Trophoblast cell (in vitro differentiated cells and primary cell): ENCODE results near the gene EDAR.

Experiments used
- DNase-seq, 2 donors: peaks; one replicate each; pipeline ENCODE4 v3.0.0-alpha.2; 2016
- H2AFZ ChIP-seq: 2 replicates; pipeline ENCODE4 v1.6.1; 2013; ENCODE audit warnings: low read length, moderate library complexity, mild to moderate bottlenecking; ENCODE audit not compliant: insufficient read depth, poor library complexity
- H2AK5ac ChIP-seq: 2 replicates; pipeline ENCODE4 v1.6.1; 2013; ENCODE audit warnings: mild to moderate bottlenecking, low read length
- H2BK120ac ChIP-seq: 2 replicates; pipeline ENCODE4 v1.6.1; 2013; ENCODE audit warnings: low read length, mild to moderate bottlenecking, moderate library complexity; ENCODE audit not compliant: insufficient read depth, poor library complexity
- H2BK12ac ChIP-seq: 2 replicates; pipeline ENCODE4 v1.6.1; 2013; ENCODE audit warnings: mild to moderate bottlenecking, low read length, moderate library complexity
- H2BK5ac ChIP-seq: 2 replicates; pipeline ENCODE4 v1.6.1; 2013; ENCODE audit warnings: low read length, low read depth, moderate library complexity, mild to moderate bottlenecking; ENCODE audit not compliant: poor library complexity
- H3K14ac ChIP-seq: 2 replicates; pipeline ENCODE4 v1.6.1; 2013; ENCODE audit warnings: mild to moderate bottlenecking, low read length
- H3K18ac ChIP-seq: 2 replicates; pipeline ENCODE4 v1.6.1; 2013; ENCODE audit warnings: mild to moderate bottlenecking, low read length
- H3K23ac ChIP-seq: 2 replicates; pipeline ENCODE4 v1.6.1; 2013; ENCODE audit warnings: low read length
- H3K27ac ChIP-seq: 2 replicates; pipeline ENCODE4 v1.5.1; 2013; ENCODE audit warnings: low read depth, mild to moderate bottlenecking, inconsistent platforms, low read length, moderate library complexity
- H3K27me3 ChIP-seq: 2 replicates; pipeline ENCODE4 v1.6.1; 2013; ENCODE audit warnings: inconsistent platforms, mild to moderate bottlenecking, low read length, moderate library complexity; ENCODE audit not compliant: insufficient read depth
- H3K36me3 ChIP-seq, 2 experiments: 1 replicate in 1 of 2; 2 replicates in 1 of 2; pipeline ENCODE4 v1.6.1; 2013; ENCODE audit warnings: low read length in 2 of 2, mild to moderate bottlenecking in 2 of 2, moderate library complexity in 1 of 2; ENCODE audit not compliant: insufficient read depth in 2 of 2, control insufficient read depth in 1 of 2
- H3K4ac ChIP-seq: 2 replicates; pipeline ENCODE4 v1.6.1; 2013; ENCODE audit warnings: low read depth, mild to moderate bottlenecking, low read length, moderate library complexity
- H3K4me1 ChIP-seq, 2 experiments: 1 replicate in 1 of 2; 2 replicates in 1 of 2; pipeline ENCODE4 v1.6.1; 2013; ENCODE audit warnings: low read length in 2 of 2, mild to moderate bottlenecking in 2 of 2, moderate library complexity in 1 of 2; ENCODE audit not compliant: insufficient read depth in 2 of 2, control insufficient read depth in 1 of 2
- H3K4me2 ChIP-seq: 2 replicates; pipeline ENCODE4 v1.6.1; 2013; ENCODE audit warnings: inconsistent platforms, mild to moderate bottlenecking, low read length, moderate library complexity
- H3K4me3 ChIP-seq: 2 replicates; pipeline ENCODE4 v1.5.1; 2013; ENCODE audit warnings: mild to moderate bottlenecking, low read depth, low read length, inconsistent platforms
- H3K79me1 ChIP-seq: one replicate; pipeline ENCODE4 v1.6.1; 2013; ENCODE audit warnings: low read length
- H3K79me2 ChIP-seq: 2 replicates; pipeline ENCODE4 v1.6.1; 2013; ENCODE audit warnings: low read length, mild to moderate bottlenecking; ENCODE audit not compliant: control insufficient read depth, insufficient read depth, poor library complexity
- H3K9ac ChIP-seq: 2 replicates; pipeline ENCODE4 v1.6.1; 2013; ENCODE audit warnings: mild to moderate bottlenecking, low read length
- H3K9me3 ChIP-seq: 2 replicates; pipeline ENCODE4 v1.6.1; 2013; ENCODE audit warnings: low read depth, mild to moderate bottlenecking, control low read depth, inconsistent platforms, low read length; ENCODE audit not compliant: insufficient read depth
- H4K12ac ChIP-seq: 2 replicates; pipeline ENCODE4 v1.6.1; 2013; ENCODE audit warnings: low read depth, mild to moderate bottlenecking, low read length, moderate library complexity
- H4K8ac ChIP-seq: 2 replicates; pipeline ENCODE4 v1.6.1; 2013; ENCODE audit warnings: low read depth, mild to moderate bottlenecking, low read length, moderate library complexity
- H4K91ac ChIP-seq: one replicate; pipeline ENCODE4 v1.6.1; 2013; ENCODE audit warnings: low read depth, mild to moderate bottlenecking, low read length, moderate library complexity
- WGBS: extraction: QIAGEN DNeasy Blood & Tissue Kit; methylation state at CpG from one replicate; pipeline ENCODE4 v1.1.7; 2013; ENCODE audit warnings: missing lambda C conversion rate; ENCODE audit not compliant: insufficient read length, insufficient coverage; ENCODE audit errors: extremely low coverage; 5-methylcytosine and 5-hydroxymethylcytosine counted together

Gene EDAR

DNA sequence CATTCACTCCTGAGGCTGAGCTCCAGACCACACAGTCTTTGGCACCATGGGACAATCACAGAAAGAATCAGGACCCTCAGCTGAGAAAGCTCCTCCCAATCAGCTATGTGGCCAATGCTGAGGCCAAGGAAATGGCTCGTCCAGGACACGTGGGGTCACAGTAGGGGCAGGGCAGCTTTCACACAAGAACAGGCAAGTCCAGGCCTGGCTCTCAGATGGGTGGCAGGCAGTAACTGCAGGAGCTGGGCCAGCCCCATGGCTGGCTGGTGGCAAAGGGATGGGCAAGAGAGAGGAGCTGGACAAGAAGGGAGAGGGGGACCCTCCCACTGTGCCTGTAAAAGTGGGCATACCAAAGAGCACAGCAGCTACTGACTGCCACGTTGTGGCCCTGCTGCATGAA, 12.2 kb upstream of the EDAR start:
- Histone ChIP-seq H2BK120ac (no peak overlapping the region), H3K27me3 (no peaks in the 10 kb centered on the region), H2BK5ac (no peak overlapping the region), H4K91ac (no peak overlapping the region), H3K9ac (no peak overlapping the region), H3K9me3 (no peaks in the 10 kb centered on the region), H3K18ac (no peak overlapping the region), H3K79me2 (no peaks in the 10 kb centered on the region), H3K23ac (no peak overlapping the region), H3K36me3 (no peaks in the 10 kb centered on the region), H2AFZ (no peak overlapping the region), H4K8ac (no peak overlapping the region), H3K14ac (no peak overlapping the region), H2BK12ac (no peak overlapping the region), H3K79me1 (no peaks in the 10 kb centered on the region), H3K4ac (no peak overlapping the region), H3K27ac (no peak overlapping the region), H3K4me1 (no peaks in the 10 kb centered on the region), H2AK5ac (no peak overlapping the region), H3K4me2 (no peak overlapping the region), H3K4me3 (no peak overlapping the region), H4K12ac (no peak overlapping the region)
- no CpG with 5 or more reads among the region's 3 CpGs for WGBS
- no peak for DNase-seq

DNA sequence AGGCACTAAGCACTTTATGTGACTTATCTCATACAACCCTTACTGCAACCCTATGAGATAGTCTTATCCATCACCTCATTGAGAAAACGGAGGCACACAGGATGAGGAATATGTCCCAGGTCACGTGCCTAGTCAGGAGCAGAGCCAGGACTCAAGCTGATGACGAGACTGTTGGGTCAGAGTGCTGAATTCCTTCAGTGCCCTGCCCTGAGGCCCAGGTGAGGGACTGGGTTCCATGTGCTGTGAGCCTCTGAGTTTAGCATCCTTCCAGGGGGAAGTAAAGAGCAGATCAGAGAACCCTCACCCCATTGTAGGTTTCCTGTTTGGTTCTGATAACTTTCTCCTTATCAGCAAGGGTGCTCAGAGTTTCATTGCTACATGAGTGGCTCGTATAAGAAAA, 11.7 kb upstream of the EDAR start:
- Histone ChIP-seq H2AK5ac (no peak overlapping the region), H4K12ac (no peak overlapping the region), H4K91ac (no peak overlapping the region), H3K79me1 (no peaks in the 10 kb centered on the region), H3K36me3 (no peaks in the 10 kb centered on the region), H3K4me1 (no peaks in the 10 kb centered on the region), H2BK5ac (no peak overlapping the region), H2BK120ac (no peak overlapping the region), H3K79me2 (no peaks in the 10 kb centered on the region), H3K27me3 (no peaks in the 10 kb centered on the region), H2AFZ (no peak overlapping the region), H4K8ac (no peak overlapping the region), H3K9me3 (no peaks in the 10 kb centered on the region), H3K9ac (no peak overlapping the region), H3K14ac (no peak overlapping the region), H3K4me2 (no peak overlapping the region), H3K18ac (no peak overlapping the region), H3K23ac (no peak overlapping the region), H3K27ac (no peak overlapping the region), H3K4me3 (no peak overlapping the region), H2BK12ac (no peak overlapping the region), H3K4ac (no peak overlapping the region)
- WGBS = no CpG with 5 or more reads among the region's 4 CpGs
- DNase-seq = no peak

DNA sequence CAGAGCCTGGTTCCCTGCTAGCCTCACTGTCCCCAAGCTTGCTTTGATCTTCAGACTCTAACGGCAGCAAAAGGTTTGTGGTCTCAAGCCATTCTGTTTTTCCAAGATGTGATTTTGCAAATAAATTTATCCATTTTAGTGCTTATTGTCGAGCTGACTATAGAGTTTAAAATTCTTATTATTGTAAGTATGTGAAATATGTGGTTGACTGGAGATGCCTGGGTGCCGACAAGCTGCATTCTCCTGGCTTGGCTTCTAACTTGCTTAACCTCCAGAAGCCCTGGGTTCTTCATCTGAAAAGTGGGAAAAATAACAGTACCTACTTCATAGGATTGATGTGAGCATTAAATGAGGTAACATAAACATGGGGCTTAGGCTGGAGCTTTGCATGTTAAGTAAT, 9.9 kb upstream of the EDAR start:
- H3K4me2 ChIP-seq = no peak overlapping the region
- H3K79me2 ChIP-seq = no peaks in the 10 kb centered on the region
- H3K27ac ChIP-seq = no peak overlapping the region

DNA sequence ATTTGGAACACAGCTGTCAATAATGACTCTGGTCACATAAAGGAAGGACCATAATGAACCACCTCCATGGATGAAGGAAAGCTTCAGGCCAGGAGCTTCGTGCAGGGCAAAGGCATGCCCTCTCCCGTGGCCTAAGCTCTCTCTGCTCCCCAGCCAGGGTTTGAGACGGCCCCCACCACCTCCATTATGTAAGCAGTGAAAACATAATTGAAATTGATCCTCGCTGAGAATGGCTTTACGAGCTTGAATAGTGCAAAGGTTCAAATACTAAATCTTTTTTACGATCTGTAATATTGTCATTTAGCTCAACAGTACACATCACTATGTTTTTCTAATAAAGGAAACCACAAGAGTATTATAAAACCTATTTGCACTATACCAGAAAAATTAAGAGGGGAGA, 5.2 kb upstream of the EDAR start:
- Histone ChIP-seq H2BK12ac (no peak overlapping the region), H3K9ac (no peak overlapping the region), H4K12ac (no peak overlapping the region), H2AK5ac (no peak overlapping the region), H4K91ac (no peak overlapping the region), H3K4me3 (no peak overlapping the region), H3K9me3 (no peaks in the 10 kb centered on the region), H4K8ac (no peak overlapping the region), H3K27me3 (no peaks in the 10 kb centered on the region), H3K14ac (no peak overlapping the region), H2BK5ac (no peak overlapping the region), H3K23ac (no peak overlapping the region), H3K18ac (no peak overlapping the region), H3K79me2 (no peaks in the 10 kb centered on the region), H3K4me2 (no peak overlapping the region), H3K27ac (no peak overlapping the region), H2AFZ (no peak overlapping the region), H3K4ac (no peak overlapping the region), H2BK120ac (no peak overlapping the region), H3K36me3 (no peaks in the 10 kb centered on the region), H3K4me1 (peaks cover 0 to under 1% of the 10 kb centered on the region in 2 experiments), H3K79me1 (no peaks in the 10 kb centered on the region)
- no CpG with 5 or more reads among the region's 6 CpGs for WGBS
- DNase-seq = no peak

More for the DNA sequence above, 9.9 kb upstream of the EDAR start:
- Histone ChIP-seq H3K9me3 (no peaks in the 10 kb centered on the region), H4K91ac (no peak overlapping the region), H3K18ac (no peak overlapping the region), H2BK5ac (no peak overlapping the region), H3K23ac (no peak overlapping the region), H3K4me1 (no peaks in the 10 kb centered on the region), H2BK120ac (no peak overlapping the region), H2AFZ (no peak overlapping the region), H4K12ac (no peak overlapping the region), H2BK12ac (no peak overlapping the region), H3K4me3 (no peak overlapping the region), H3K27me3 (no peaks in the 10 kb centered on the region), H3K36me3 (no peaks in the 10 kb centered on the region), H2AK5ac (no peak overlapping the region), H3K79me1 (no peaks in the 10 kb centered on the region), H3K9ac (no peak overlapping the region), H3K4ac (no peak overlapping the region), H4K8ac (no peak overlapping the region), H3K14ac (no peak overlapping the region)
- WGBS = no CpG with 5 or more reads among the region's 3 CpGs
- peak in 1 of 2 donors; percentile 41 for DNase-seq
